NCI-H1048 (cell line): ENCODE data around the gene UBALD2.
"Not testable (repeated sequence)": the region's sequence is repeated elsewhere in the genome, so short reads cannot be mapped to it uniquely, and the experiment has no call there.

Experiments used
- DNase-seq: peaks from one replicate; lab custom pipeline; 2025; lab: John Stamatoyannopoulos, UW

Gene UBALD2

GRCh38 chr17:76277300-76278267 lies 12.4 kb downstream of the UBALD2 start:
- DNase-seq = no peak

- DNase-seq = no peak
Observed at GRCh38 chr17:76278268-76278908, 13.2 kb downstream of the UBALD2 start.

- DNase-seq = peak; percentile 49
Observed at GRCh38 chr17:76278952-76279741, 14.0 kb downstream of the UBALD2 start.

DNA sequence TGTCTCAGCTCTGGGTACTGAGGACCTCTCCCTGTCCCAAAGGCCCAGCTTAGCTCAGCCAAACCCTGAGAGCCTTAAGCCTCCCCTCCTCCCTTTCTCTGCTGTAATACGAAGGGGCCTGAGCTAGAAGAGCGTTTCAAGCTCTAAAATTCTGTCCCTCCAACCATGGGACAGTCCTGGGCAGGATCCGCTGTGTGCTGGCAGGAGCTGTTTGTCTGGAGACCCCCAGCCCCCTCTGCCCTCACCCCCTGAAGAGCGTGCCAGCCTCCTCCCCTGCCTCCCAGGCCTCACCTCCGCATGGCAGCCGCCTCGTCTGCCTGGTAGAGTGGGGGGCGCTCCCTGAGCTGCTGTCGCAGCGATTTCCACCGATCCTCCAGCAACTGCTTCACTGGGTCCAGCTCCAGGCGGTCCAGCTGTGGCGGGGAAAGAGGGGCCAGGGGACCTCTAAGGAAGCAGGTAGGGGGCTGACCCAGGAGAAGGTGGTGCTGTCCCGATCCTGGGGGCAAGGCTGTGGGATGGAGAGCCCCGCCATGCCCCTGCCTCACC lies 14.7 kb downstream of the UBALD2 start:
- no peak for DNase-seq

GRCh38 chr17:76280650-76281049 lies 15.5 kb downstream of the UBALD2 start:
- no peak for DNase-seq

DNA sequence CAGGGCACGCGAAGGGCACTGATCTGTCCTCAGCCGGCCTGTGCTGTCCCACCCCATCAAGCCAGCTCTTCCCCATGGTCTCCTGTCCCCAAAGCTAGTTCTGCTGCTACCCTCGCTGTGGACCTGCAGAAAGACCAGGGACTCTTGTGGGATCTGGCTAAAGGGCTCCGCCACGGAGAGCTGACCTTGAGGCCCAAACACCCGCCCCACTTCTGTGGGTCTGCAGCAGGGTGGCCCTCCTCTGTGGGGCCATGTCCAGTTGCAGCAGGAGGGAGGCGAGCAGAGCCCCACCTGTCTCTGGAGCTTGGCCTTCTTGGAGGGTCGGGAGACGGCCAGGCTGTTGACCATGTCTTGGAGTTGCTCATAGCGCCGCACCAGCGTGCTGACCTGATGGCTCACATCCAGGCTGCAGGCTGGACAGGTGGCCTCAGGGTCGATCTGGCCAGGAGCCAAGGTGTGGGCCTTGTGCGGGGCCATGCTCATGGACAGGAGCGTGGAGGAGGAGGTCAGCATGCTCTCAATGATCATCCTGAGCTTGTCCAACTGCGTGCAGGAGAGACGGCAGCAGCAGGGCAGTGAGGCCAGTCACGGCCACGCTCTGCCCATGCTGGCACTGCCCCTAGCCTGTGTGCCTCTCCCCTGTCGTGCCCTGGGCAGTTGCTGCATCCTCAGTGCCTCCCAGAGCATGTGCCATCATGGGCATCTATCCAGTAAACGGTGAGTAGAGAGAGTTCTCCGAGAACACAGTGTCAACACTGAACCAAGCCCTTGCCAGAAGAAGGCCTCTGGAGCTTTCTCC lies 16.6 kb downstream of the UBALD2 start:
- no peak for DNase-seq

GRCh38 chr17:76292567-76292966 lies 27.4 kb downstream of the UBALD2 start:
- DNase-seq = no peak

- DNase-seq = no peak
Observed at GRCh38 chr17:76293106-76293505, 28.0 kb downstream of the UBALD2 start.

DNA sequence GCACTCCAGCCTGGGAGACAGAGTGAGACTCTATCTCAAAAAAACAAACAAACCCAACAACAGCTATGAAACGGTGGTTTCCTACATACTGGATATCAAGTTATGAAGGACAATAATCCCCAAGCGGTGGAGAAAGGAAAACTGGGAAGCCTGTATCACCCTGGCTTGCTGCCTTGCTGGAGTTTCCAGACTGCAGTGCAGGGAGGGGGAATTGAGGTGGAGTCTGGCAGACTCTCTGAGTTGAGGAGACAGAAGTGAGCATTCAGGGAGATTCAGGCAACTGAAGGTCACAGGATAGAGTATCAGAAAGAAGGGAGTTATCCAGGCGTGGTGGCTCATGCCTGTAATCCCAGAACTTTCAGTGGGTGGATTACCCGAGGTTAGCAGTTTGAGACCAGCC lies 31.0 kb downstream of the UBALD2 start:
- no peak for DNase-seq

- no peak for DNase-seq
Observed at GRCh38 chr17:76296889-76297288, 31.7 kb downstream of the UBALD2 start.

DNA sequence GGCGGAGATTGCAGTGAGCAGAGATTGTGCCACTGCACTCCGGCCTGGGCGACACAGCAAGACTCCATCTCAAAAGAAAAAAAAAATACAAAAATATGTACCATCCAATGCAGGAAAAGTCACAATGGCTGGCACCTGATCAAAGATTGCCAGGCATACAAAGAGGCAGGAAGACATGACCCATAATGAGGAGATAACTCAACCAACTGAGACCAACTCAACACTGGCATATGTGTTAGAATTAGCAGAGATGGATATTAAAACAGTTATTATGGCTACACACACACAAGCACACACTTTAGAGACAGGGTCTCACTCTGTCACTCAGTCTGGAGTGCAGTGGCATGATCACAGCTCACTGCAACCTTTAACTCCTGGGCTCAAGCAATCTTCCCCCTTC lies 32.3 kb downstream of the UBALD2 start:
- DNase-seq = no peak

- no peak for DNase-seq
Observed at GRCh38 chr17:76304226-76305134, 39.3 kb downstream of the UBALD2 start.

GRCh38 chr17:76305135-76305454 lies 39.9 kb downstream of the UBALD2 start:
- DNase-seq = not testable (repeated sequence)

GRCh38 chr17:76307299-76307965 lies 42.3 kb downstream of the UBALD2 start:
- no peak for DNase-seq

GRCh38 chr17:76307966-76308338 lies 42.8 kb downstream of the UBALD2 start, which contains the start of gene QRICH2:
Gene QRICH2 (minus strand): TSS chr17:76308276. CDS start chr17:76307998, 278 bp downstream.
- no peak for DNase-seq

DNA sequence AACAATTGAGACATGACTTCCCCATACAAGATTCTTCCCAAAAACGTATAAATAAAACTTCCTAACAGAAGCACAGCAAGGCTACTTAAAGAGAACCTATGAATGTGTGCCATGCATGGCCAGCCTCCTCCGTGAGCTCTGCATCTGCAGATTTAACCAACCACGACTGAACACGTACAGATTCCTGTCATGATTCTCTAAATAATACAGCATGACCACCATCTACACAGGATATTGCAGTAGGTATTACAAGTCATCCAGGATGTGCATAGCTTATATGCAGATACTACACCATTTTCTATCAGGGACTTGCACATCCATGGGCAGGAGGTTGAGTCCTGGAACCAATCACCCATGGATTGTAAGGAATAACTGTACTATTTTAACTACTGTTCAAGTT lies 44.3 kb downstream of the UBALD2 start:
- DNase-seq = no peak

DNA sequence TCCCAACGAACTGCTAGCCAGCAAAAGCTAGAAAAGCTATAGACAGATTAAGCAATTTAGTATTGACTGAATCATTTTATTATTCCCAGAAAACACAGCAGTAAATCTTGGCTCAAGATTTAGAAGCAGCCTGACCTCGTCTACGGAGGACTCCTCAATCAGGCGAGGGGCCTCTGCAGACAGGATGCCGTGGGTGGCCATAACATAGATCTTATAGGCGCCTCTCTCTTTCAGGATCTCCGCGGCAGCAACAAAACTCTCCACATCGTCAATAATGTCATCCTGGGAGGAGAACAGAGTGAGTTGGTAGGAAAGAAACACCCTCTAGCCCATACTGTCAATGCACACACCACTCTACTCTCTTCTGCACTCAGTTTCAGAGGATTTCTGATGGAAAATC lies 47.6 kb downstream of the UBALD2 start:
- no peak for DNase-seq

DNA sequence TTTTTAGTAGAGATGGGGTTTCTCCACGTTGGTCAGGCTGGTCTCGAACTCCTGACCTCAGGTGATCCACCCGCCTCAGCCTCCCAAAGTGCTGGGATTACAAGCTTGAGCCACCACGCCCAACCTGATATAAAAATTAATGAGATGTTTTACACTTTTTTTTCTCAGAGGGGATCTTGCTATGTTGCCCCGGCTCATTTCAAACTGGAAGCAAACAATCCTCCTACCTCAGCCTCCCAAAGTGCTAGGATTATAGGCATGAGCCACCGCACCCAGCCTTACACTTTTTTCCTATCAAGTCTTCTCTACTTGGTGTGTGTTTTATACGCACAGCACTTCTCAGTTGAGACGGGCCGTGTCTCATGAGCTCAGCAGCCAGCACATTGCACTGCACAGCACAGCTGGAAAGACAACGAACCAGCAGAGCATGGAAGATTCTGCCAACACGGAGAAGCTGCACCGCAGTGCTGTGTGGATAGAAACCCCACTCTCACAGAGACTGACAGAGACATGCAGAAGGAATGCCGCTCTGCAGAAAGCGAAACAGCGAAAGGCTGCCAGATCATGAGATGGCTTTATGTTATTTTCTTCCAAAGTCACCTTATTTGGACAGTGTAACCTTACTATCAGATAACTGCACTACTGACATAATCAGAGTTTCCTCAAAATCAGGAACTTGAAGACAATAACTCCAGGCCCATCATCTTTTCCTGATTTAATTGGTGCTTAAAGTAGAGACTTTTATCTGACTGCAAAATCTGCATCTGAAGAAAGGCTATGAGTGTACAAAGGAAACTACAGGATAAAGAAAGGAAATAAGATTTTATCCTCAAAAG lies 49.5 kb downstream of the UBALD2 start:
- no peak for DNase-seq

DNA sequence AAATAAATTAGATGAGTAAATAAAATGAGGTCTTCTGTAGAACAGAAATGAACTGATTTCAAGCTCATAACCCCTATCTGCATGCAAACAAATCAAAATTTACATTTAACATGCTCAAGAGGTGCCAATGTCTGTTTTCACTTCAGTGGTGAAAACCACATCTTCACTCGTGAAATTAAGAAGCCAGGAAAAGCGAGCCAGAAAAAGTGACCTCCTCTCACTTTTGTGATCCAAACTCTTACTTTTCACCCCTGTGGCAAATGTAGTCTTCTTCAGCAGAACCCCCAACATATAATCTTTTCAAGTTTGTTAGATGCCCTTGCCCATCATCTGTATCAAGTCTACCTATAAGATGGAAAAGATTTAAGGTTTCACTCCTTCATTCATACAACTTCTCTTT lies 52.4 kb downstream of the UBALD2 start:
- no peak for DNase-seq
